HCT116 (cell line): ENCODE results near the gene CADPS. TPM values are rescaled to one million over a fixed set of nuclear protein-coding genes. Genes with fewer than 3 reads are reported as not detected.

Experiments used
- ATAC-seq: fragments of 200-7000 bp; cut with Tn5 transposase; 2 replicates; pipeline ENCODE4 v1.9.1; 2020; ENCODE audit warnings: mild to moderate bottlenecking, moderate library complexity
- BruUV-seq: library from RNA; stranded (reverse); fragments of 400-500 nt; replicated peaks from 2 replicates; lab custom pipeline; 2021; lab: Mats Ljungman, UMichigan
- CTCF ChIA-PET: fragments of 300-600 bp; sonication (Branson Sonifier 250); formaldehyde crosslinking; loops from one replicate; lab custom pipeline; 2021; ENCODE audit warnings: antibody characterized with exemption; lab: Charles Lee
- POLR2A ChIA-PET: fragments of 300-600, 350-600 bp; sonication (Branson Sonifier 250); formaldehyde crosslinking; loops from one replicate; lab custom pipeline; 2021; ENCODE audit warnings: antibody characterized with exemption; lab: Charles Lee
- RAD21 ChIA-PET, 2 experiments: fragments of 300-600 bp; sonication (Branson Sonifier 250); formaldehyde crosslinking; loops; one replicate each; lab custom pipeline; 2023; ENCODE audit warnings: low total read pairs in 2 of 2; ENCODE audit not compliant: uncharacterized antibody in 2 of 2, unreplicated experiment in 2 of 2, low non-redundant PET in 1 of 2; lab: Charles Lee
- DNase-seq: peaks from one replicate; pipeline ENCODE4 v3.0.0-alpha.2; 2010; ENCODE audit warnings: low read depth, low spot score
- H2AFZ ChIP-seq: fragments of 200-600 bp; shearing (Covaris generic), sonication (generic); 2 replicates; pipeline ENCODE4 v1.6.1; 2017; ENCODE audit warnings: low read depth, mixed run types, mixed read lengths, antibody characterized with exemption, low read length; ENCODE audit not compliant: poor library complexity, severe bottlenecking
- H3K27ac ChIP-seq: 2 replicates; pipeline ENCODE4 v1.5.1; 2012; ENCODE audit warnings: low read depth, low read length
- H3K27me3 ChIP-seq: fragments of 200-600 bp; sonication (generic); 2 replicates; pipeline ENCODE4 v1.6.1; 2016; ENCODE audit warnings: mixed run types, low read length, mixed read lengths; ENCODE audit not compliant: insufficient read depth
- H3K36me3 ChIP-seq, 2 experiments: fragments of 200-500 bp in 1 of 2; fragments of 200-600 bp in 1 of 2; sonication (Bioruptor generic) in 1 of 2; sonication (generic) in 1 of 2; 2 replicates each; pipeline versions ENCODE4 v1.5.1 to v1.6.1; 2014 to 2016; ENCODE audit warnings: low read length in 2 of 2, inconsistent platforms in 1 of 2, mixed read lengths in 1 of 2, mixed run types in 1 of 2; ENCODE audit not compliant: insufficient read depth in 2 of 2, control insufficient read depth in 1 of 2
- H3K4me1 ChIP-seq, 2 experiments: fragments of 200-600 bp in 1 of 2; sonication (generic) in 1 of 2; 2 replicates each; pipeline versions ENCODE4 v1.5.1 to v1.6.1; 2012 to 2017; ENCODE audit warnings: low read length in 2 of 2, inconsistent platforms in 1 of 2, mild to moderate bottlenecking in 1 of 2, mixed read lengths in 1 of 2, mixed run types in 1 of 2, moderate library complexity in 1 of 2; ENCODE audit not compliant: insufficient read depth in 2 of 2, control insufficient read depth in 1 of 2
- H3K4me2 ChIP-seq: fragments of 200-600 bp; sonication (generic); 2 replicates; pipeline ENCODE4 v1.6.1; 2017; ENCODE audit warnings: mixed run types, low read length, mixed read lengths
- H3K4me3 ChIP-seq, 2 experiments: fragments of 200-600 bp in 1 of 2; sonication (generic) in 1 of 2; replicated peaks in 1 of 2; 2 replicates each; pipeline ENCODE4 v1.5.1; 2011 to 2016; ENCODE audit warnings: low read length in 2 of 2, control low read depth in 1 of 2, low read depth in 1 of 2, mild to moderate bottlenecking in 1 of 2, mixed read lengths in 1 of 2, mixed run types in 1 of 2
- H3K79me2 ChIP-seq: fragments of 200-600 bp; sonication (generic); 2 replicates; pipeline ENCODE4 v1.6.1; 2017; ENCODE audit warnings: mild to moderate bottlenecking, mixed run types, low read length, moderate library complexity, mixed read lengths; ENCODE audit not compliant: insufficient read depth
- H3K9ac ChIP-seq: fragments of 200-600 bp; sonication (generic); 2 replicates; pipeline ENCODE4 v1.6.1; 2016; ENCODE audit warnings: low read length, mixed read lengths
- H3K9me2 ChIP-seq: fragments of 200-600 bp; sonication (generic), shearing (Covaris generic); 2 replicates; pipeline ENCODE4 v1.6.1; 2017; ENCODE audit warnings: mixed run types, mild to moderate bottlenecking, moderate library complexity; ENCODE audit not compliant: insufficient read depth
- H3K9me3 ChIP-seq, 2 experiments: fragments of 200-500 bp in 1 of 2; fragments of 200-600 bp in 1 of 2; sonication (Bioruptor generic) in 1 of 2; sonication (generic) in 1 of 2; 2 replicates each; pipeline ENCODE4 v1.6.1; 2014 to 2017; ENCODE audit warnings: low read length in 2 of 2, mixed read lengths in 2 of 2, inconsistent platforms in 1 of 2, low read depth in 1 of 2, mild to moderate bottlenecking in 1 of 2, mixed run types in 1 of 2, moderate library complexity in 1 of 2; ENCODE audit not compliant: control insufficient read depth in 1 of 2, insufficient read depth in 1 of 2
- H4K20me1 ChIP-seq: fragments of 200-600 bp; sonication (generic), shearing (Covaris generic); 2 replicates; pipeline ENCODE4 v1.6.1; 2017; ENCODE audit warnings: mixed run types, mild to moderate bottlenecking, moderate library complexity; ENCODE audit not compliant: insufficient read depth
- ATF3 ChIP-seq: IDR thresholded peaks from 2 replicates; pipeline ENCODE4 v1.6.1; 2012
- CBX3 ChIP-seq: IDR thresholded peaks from 2 replicates; pipeline ENCODE4 v1.6.1; 2012; ENCODE audit warnings: low read depth
- CEBPB ChIP-seq: IDR thresholded peaks from 2 replicates; pipeline ENCODE4 v1.6.1; 2012; ENCODE audit warnings: low read depth
- EGR1 ChIP-seq: IDR thresholded peaks from 2 replicates; pipeline ENCODE4 v1.6.1; 2012; ENCODE audit warnings: low read depth
- ELF1 ChIP-seq: IDR thresholded peaks from 2 replicates; pipeline ENCODE4 v1.6.1; 2012; ENCODE audit warnings: low read depth, borderline replicate concordance
- EZH2 ChIP-seq: fragments of 200-600 bp; sonication (generic); IDR thresholded peaks from 2 replicates; pipeline ENCODE4 v1.6.1; 2017; ENCODE audit warnings: antibody characterized with exemption, mixed run types
- FOSL1 ChIP-seq: IDR thresholded peaks from 2 replicates; pipeline ENCODE4 v1.6.1; 2012; ENCODE audit warnings: low read depth
- MAX ChIP-seq: IDR thresholded peaks from 2 replicates; pipeline ENCODE4 v1.6.1; 2012
- POLR2A ChIP-seq: IDR thresholded peaks from 2 replicates; pipeline ENCODE4 v1.7.0; 2011; ENCODE audit warnings: borderline replicate concordance; ENCODE audit not compliant: insufficient read depth, insufficient read length; ENCODE audit errors: extremely low read depth
- RAD21 ChIP-seq: IDR thresholded peaks from 2 replicates; pipeline ENCODE4 v1.6.1; 2012; ENCODE audit warnings: low read depth, mild to moderate bottlenecking
- REST ChIP-seq: IDR thresholded peaks from 2 replicates; pipeline ENCODE4 v1.6.1; 2012; ENCODE audit warnings: low read depth
- SIN3A ChIP-seq: IDR thresholded peaks from 2 replicates; pipeline ENCODE4 v1.6.1; 2012; ENCODE audit warnings: low read depth
- SP1 ChIP-seq: IDR thresholded peaks from 2 replicates; pipeline ENCODE4 v1.6.1; 2012; ENCODE audit warnings: low read depth
- SRF ChIP-seq: IDR thresholded peaks from 2 replicates; pipeline ENCODE4 v1.6.1; 2012; ENCODE audit warnings: low read depth
- TCF7L2 ChIP-seq: IDR thresholded peaks from 2 replicates; pipeline ENCODE4 v1.7.0; 2011; ENCODE audit warnings: borderline replicate concordance, inconsistent platforms; ENCODE audit not compliant: insufficient read depth, insufficient read length; ENCODE audit errors: extremely low read depth
- YY1 ChIP-seq: IDR thresholded peaks from 2 replicates; pipeline ENCODE4 v1.6.1; 2011; ENCODE audit warnings: low read length, low read depth, moderate library complexity, mild to moderate bottlenecking; ENCODE audit not compliant: insufficient replicate concordance; ENCODE audit errors: extremely low read depth
- ZBTB33 ChIP-seq: IDR thresholded peaks from 2 replicates; pipeline ENCODE4 v1.6.1; 2011; ENCODE audit warnings: mild to moderate bottlenecking, low read length, moderate library complexity; ENCODE audit not compliant: insufficient replicate concordance; ENCODE audit errors: extremely low read depth
- ZFX ChIP-seq: fragments of 450-650 bp; IDR thresholded peaks from 2 replicates; pipeline ENCODE4 v1.6.1; 2017
- ZNF274 ChIP-seq: fragments of 200-500 bp; sonication (Bioruptor generic); IDR thresholded peaks from 2 replicates; pipeline ENCODE4 v1.6.1; 2014; ENCODE audit warnings: mild to moderate bottlenecking, low read depth, low read length, inconsistent platforms
- intact Hi-C: fragments of 100-400 bp; cut with micrococcal nuclease; formaldehyde crosslinking; loops from 2 replicates; pipeline ENCODE4 v1.10.0; 2022
- total RNA-seq: library from RNA; stranded (reverse); gene quantifications from one replicate; pipeline ENCODE4 v1.2.1, GENCODE V29; 2021; ENCODE audit not compliant: unreplicated experiment

Gene CADPS
- total RNA-seq, 1 experiment from 2014 or later: not detected

GRCh38 chr3:62872318-62872717 lies 2.9 kb downstream of the CADPS start:
- Histone ChIP-seq H3K27ac (no peak overlapping the region), H3K9me2 (no peaks in the 10 kb centered on the region), H3K4me3 (no peak overlapping the region), H3K9ac (no peak overlapping the region), H4K20me1 (no peaks in the 10 kb centered on the region), H3K36me3 (no peaks in the 10 kb centered on the region), H3K27me3 (no peaks in the 10 kb centered on the region), H3K9me3 (no peaks in the 10 kb centered on the region), H3K4me2 (no peak overlapping the region), H3K4me1 (no peaks in the 10 kb centered on the region), H3K79me2 (no peaks in the 10 kb centered on the region), H2AFZ (no peak overlapping the region)
- TF ChIP-seq CBX3 (no peak), CEBPB (no peak), EZH2 (no peak), ZNF274 (no peak), FOSL1 (no peak), SRF (no peak), REST (no peak), POLR2A (no peak), SIN3A (no peak), RAD21 (no peak), TCF7L2 (no peak), SP1 (no peak), ELF1 (no peak), ZFX (no peak), ZBTB33 (no peak), ATF3 (no peak), MAX (no peak), YY1 (no peak), EGR1 (no peak)
- no TSS peak for BruUV-seq
- DNase-seq (no peak), ATAC-seq (no peak)
- CTCF ChIA-PET: no interaction called here
- POLR2A ChIA-PET: no interaction called here
- RAD21 ChIA-PET: no interaction called here
- intact Hi-C loops: loop anchor here (10.0 kb wide), 1 partner anchor 322 kb away; no protein-coding TSS in a partner anchor
